SH-SY5Y (cell line): Measurements from ENCODE around the gene CYP21A2.

Experiments used
- GATA2 ChIP-seq: IDR thresholded peaks from 2 replicates; pipeline ENCODE4 v1.6.1; 2011; ENCODE audit warnings: mild to moderate bottlenecking, low read depth, low read length
- GATA3 ChIP-seq: IDR thresholded peaks from 2 replicates; pipeline ENCODE4 v1.6.1; 2011; ENCODE audit warnings: low read depth, mild to moderate bottlenecking, low read length, moderate library complexity

GRCh38 chr6:32045811-32046449, 7.7 kb downstream of the CYP21A2 start:
- no peak for TF ChIP-seq GATA3
- no peak for TF ChIP-seq GATA2
